Chondrocyte (in vitro differentiated cells): Measurements from ENCODE around the gene RAD51B. TPM values are rescaled to one million over a fixed set of nuclear protein-coding genes. Genes with fewer than 3 reads are reported as not detected.

ENCODE experiments used
- DNase-seq: peaks from one replicate; pipeline ENCODE4 v3.0.0; 2021; ENCODE audit warnings: mixed read lengths, low spot score
- H3K27ac Mint-ChIP-seq: one replicate; pipeline ENCODE4 v1.8.0; 2021; ENCODE audit warnings: mild to moderate bottlenecking, moderate library complexity, mixed read lengths; ENCODE audit not compliant: unreplicated experiment
- H3K27me3 Mint-ChIP-seq: 2 replicates; pipeline ENCODE4 v1.8.0; 2021; ENCODE audit warnings: low read depth, mixed read lengths
- H3K36me3 Mint-ChIP-seq: 2 replicates; pipeline ENCODE4 v1.8.0; 2021; ENCODE audit warnings: low read depth, mixed read lengths
- H3K4me1 Mint-ChIP-seq: 2 replicates; pipeline ENCODE4 v1.8.0; 2021; ENCODE audit warnings: low read depth, mild to moderate bottlenecking, mixed read lengths
- H3K4me3 Mint-ChIP-seq: one replicate; pipeline ENCODE4 v1.8.0; 2021; ENCODE audit warnings: mild to moderate bottlenecking, moderate library complexity, mixed read lengths; ENCODE audit not compliant: unreplicated experiment
- H3K9me3 Mint-ChIP-seq: 2 replicates; pipeline ENCODE4 v1.8.0; 2021; ENCODE audit warnings: low read depth, mixed read lengths
- total RNA-seq: library from RNA; stranded (reverse); gene quantifications from 3 replicates; pipeline ENCODE4 v1.2.1, GENCODE V29; 2021
- TF ChIP-seq, protein P1 (sequence below): fragments of 200-600 bp; sonication (generic); IDR thresholded peaks from 2 replicates; pipeline ENCODE4 v1.5.0; 2021; ENCODE audit warnings: antibody characterized with exemption, mild to moderate bottlenecking, moderate library complexity

RAD51B gene
- total RNA-seq, 1 donor from 2014 or later: 8.2 TPM

DNA sequence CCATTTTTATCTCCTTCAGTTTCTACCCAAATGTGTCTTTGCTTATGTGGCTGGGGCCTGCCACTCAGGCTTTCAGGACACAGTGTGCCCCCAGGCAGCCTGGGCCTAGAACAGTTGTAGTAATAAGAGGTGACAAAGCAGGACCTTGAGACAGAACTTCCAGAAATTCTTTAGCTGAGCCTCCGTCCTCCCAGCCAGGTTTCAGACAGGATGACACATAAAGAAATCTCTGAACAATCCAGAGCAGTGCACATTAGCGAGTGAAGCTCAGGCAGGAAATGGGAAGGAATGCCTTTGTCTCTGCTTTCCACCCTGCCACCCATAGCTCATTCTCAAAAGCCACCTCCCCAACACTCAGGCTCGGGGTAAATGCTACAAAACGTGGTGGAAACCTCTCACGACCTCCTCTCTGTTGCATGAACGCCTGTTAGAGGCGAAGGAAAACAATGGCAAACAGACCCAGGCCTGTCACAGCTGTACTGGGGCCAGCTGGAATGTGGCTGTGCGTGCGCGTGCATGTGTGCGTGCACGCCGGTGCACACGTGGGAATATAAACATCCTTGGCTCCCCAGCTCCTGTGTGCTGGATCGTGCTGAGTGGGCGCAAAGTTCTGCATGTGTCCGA is 686.6 kb downstream of the RAD51B start:
- TF ChIP-seq, protein P1, sequence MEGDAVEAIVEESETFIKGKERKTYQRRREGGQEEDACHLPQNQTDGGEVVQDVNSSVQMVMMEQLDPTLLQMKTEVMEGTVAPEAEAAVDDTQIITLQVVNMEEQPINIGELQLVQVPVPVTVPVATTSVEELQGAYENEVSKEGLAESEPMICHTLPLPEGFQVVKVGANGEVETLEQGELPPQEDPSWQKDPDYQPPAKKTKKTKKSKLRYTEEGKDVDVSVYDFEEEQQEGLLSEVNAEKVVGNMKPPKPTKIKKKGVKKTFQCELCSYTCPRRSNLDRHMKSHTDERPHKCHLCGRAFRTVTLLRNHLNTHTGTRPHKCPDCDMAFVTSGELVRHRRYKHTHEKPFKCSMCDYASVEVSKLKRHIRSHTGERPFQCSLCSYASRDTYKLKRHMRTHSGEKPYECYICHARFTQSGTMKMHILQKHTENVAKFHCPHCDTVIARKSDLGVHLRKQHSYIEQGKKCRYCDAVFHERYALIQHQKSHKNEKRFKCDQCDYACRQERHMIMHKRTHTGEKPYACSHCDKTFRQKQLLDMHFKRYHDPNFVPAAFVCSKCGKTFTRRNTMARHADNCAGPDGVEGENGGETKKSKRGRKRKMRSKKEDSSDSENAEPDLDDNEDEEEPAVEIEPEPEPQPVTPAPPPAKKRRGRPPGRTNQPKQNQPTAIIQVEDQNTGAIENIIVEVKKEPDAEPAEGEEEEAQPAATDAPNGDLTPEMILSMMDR: no peak
- Mint-ChIP-seq H3K4me1 (peaks cover 42% of the 10 kb centered on the region), H3K36me3 (no peaks in the 10 kb centered on the region)

DNA sequence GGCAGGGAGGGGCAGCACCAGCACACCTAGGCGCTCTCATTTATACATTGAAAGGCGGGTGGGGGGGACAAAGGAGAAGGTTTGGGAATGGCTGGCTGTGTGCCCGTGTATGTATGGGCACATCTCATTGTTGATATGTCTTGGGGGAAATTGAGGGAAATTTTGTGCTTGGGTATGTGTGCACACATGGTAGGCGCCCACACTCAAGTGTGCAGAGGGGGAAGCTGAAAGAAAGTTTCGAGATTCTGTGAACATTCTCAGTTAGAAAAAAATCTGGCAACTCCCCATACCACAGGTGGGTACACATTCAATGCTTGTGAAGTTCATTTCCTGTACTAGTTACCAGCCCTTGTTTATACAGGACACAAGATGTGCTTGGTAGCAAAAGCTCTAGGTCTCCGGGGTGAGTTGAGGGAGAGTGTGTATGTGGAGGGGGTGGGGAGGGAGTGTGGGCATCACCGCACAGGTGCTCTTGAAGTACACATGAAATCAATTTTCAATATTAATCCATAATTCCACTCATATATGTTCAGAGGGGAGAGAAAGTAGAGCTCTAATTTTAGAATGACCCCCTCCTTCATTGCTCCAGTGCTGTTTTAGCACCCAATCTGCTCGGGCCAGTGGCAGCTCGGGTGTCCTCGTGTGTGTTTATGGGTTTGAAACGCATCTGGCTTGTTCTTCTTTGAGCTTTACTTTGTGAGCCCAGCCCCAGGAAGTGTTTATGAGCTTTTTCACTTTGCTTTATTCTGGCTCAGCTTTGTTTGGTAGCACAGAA is 687.3 kb downstream of the RAD51B start:
- H3K36me3 Mint-ChIP-seq: no peaks in the 10 kb centered on the region
- TF ChIP-seq, protein P1: no peak
- no peaks in the 10 kb centered on the region for H3K27me3 Mint-ChIP-seq
- H3K4me1 Mint-ChIP-seq: peaks cover 46% of the 10 kb centered on the region
- no peak for DNase-seq
- H3K9me3 Mint-ChIP-seq: no peaks in the 10 kb centered on the region
- no peak overlapping the region for H3K4me3 Mint-ChIP-seq
- H3K27ac Mint-ChIP-seq: peak overlapping the region; percentile 86

More for the DNA sequence above, 686.6 kb downstream of the RAD51B start:
- DNase-seq: no peak
- Mint-ChIP-seq H3K4me3 (no peak overlapping the region), H3K9me3 (no peaks in the 10 kb centered on the region), H3K27ac (peak overlapping the region; percentile 86), H3K27me3 (no peaks in the 10 kb centered on the region)

DNA sequence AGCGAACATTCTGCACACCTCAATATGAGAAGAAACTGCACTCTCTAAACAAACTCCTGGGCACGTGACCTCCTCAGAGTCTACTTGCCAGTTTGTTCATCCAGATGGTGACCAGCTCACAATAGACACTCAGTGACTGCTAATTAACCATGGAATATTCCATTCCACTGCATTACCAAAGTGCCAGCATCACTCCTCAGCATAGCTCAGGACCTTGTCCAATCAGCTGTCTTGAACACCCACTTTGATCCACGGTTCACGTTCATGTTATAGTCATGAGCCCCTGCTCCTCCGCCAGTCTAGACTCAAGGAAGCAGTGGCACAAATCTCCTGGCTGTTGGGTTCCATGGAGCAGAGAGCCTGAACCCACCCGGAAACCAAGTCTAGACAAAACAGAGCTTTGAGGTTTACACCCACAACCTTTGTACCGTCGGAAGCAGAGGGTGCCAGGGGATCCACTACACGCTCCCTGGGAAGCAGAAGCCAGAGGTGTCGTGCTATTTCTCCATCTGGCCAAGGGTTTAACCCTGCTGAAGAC is 688.0 kb downstream of the RAD51B start:
- TF ChIP-seq, protein P1: no peak
- no peak for DNase-seq
- Mint-ChIP-seq H3K27me3 (no peaks in the 10 kb centered on the region), H3K27ac (no peak overlapping the region), H3K36me3 (no peaks in the 10 kb centered on the region), H3K9me3 (no peaks in the 10 kb centered on the region), H3K4me1 (peaks cover 46% of the 10 kb centered on the region), H3K4me3 (no peak overlapping the region)

DNA sequence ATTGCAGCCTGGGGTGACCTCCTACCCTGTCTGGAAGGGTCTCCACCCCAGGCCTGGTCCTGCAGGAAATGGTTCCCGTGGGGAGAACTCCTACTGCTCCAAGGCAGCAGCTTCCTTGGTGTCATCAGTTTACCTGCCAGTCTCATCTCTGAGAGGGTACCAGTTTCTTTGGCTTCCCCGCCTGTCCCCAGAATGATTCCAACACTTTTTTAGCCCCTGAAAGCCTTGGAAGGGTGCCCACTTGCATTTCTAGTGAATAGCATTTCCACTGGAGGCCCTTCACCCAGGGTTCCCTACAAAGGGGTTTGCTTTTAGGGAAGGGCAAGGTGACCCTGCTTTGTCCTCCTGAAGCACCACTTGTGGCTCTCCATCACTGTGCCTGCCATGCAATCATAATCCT is 689.0 kb downstream of the RAD51B start:
- no peaks in the 10 kb centered on the region for H3K9me3 Mint-ChIP-seq

More for the DNA sequence above, 689.0 kb downstream of the RAD51B start:
- H3K4me3 Mint-ChIP-seq: no peak overlapping the region
- no peaks in the 10 kb centered on the region for H3K27me3 Mint-ChIP-seq
- TF ChIP-seq, protein P1: no peak
- DNase-seq: no peak
- H3K4me1 Mint-ChIP-seq: peaks cover 46% of the 10 kb centered on the region
- H3K36me3 Mint-ChIP-seq: no peaks in the 10 kb centered on the region
- H3K27ac Mint-ChIP-seq: no peak overlapping the region
